GM12878 (cell line): Measurements from ENCODE around the gene BSCL2. TPM values are rescaled to one million over a fixed set of nuclear protein-coding genes. Genes with fewer than 3 reads are reported as not detected.
A peak's percentile ranks its signal among the peaks of the same experiment; 100 is the strongest.

Source experiments
- ATAC-seq: fragments of 200-7000 bp; cut with Tn5 transposase; 3 replicates; pipeline ENCODE4 v1.9.1; 2020; ENCODE audit warnings: mild to moderate bottlenecking, moderate library complexity
- BruUV-seq: library from RNA; stranded (reverse); fragments of 400-500 nt; replicated peaks from 2 replicates; lab custom pipeline; 2021; lab: Mats Ljungman, UMichigan
- CTCF ChIA-PET: fragments of 300-600 bp; sonication (Branson Sonifier 250); formaldehyde crosslinking; extraction: SDS; loops from one replicate; lab custom pipeline; 2021; ENCODE audit warnings: inconsistent platforms; lab: Yijun Ruan, JAX
- POLR2A ChIA-PET: fragments of 350-600 bp; formaldehyde crosslinking; extraction: SDS; loops from one replicate; lab custom pipeline; 2021; ENCODE audit warnings: inconsistent platforms; lab: Charles Lee
- RAD21 ChIA-PET: fragments of 300-600 bp; sonication (Branson Sonifier 250); formaldehyde crosslinking; loops from one replicate; lab custom pipeline; 2023; ENCODE audit warnings: antibody characterized with exemption; ENCODE audit not compliant: unreplicated experiment; lab: Charles Lee
- SMC1A ChIA-PET: fragments of 300-600 bp; sonication (Branson Sonifier 250); formaldehyde crosslinking; loops from one replicate; lab custom pipeline; 2023; ENCODE audit not compliant: unreplicated experiment, uncharacterized antibody; lab: Charles Lee
- DNase-seq: peaks from one replicate; pipeline ENCODE4 v3.0.0-alpha.2; 2011; ENCODE audit warnings: low read depth, low spot score
- FAIRE-seq: peaks from 3 replicates; lab custom pipeline; 2011; peaks lifted over from hg19 to GRCh38; lab: Jason Lieb, UNC
- H2AFZ ChIP-seq: 2 replicates; pipeline ENCODE4 v1.6.0; 2011; ENCODE audit warnings: low read depth, low read length, control low read depth; ENCODE audit not compliant: control insufficient read depth
- H3K27ac ChIP-seq: 2 replicates; pipeline ENCODE4 v1.5.1; 2011; ENCODE audit warnings: control low read depth; ENCODE audit not compliant: control insufficient read depth, insufficient read depth
- H3K27me3 ChIP-seq, 2 experiments: replicated peaks in 1 of 2; 2 replicates each; pipeline versions ENCODE4 v1.6.0 to v1.6.1; 2011; ENCODE audit warnings: low read length in 1 of 2; ENCODE audit not compliant: control insufficient read depth in 2 of 2, insufficient read depth in 2 of 2
- H3K36me3 ChIP-seq, 2 experiments: 2 replicates each; pipeline ENCODE4 v1.5.1; 2011; ENCODE audit warnings: low read length in 1 of 2; ENCODE audit not compliant: control insufficient read depth in 2 of 2, insufficient read depth in 2 of 2
- H3K4me1 ChIP-seq: 2 replicates; pipeline ENCODE4 v1.6.1; 2011; ENCODE audit warnings: mild to moderate bottlenecking, low read length, moderate library complexity, mixed read lengths; ENCODE audit not compliant: control insufficient read depth, insufficient read depth
- H3K4me2 ChIP-seq: 2 replicates; pipeline ENCODE4 v1.6.0; 2011; ENCODE audit warnings: control low read depth; ENCODE audit not compliant: control insufficient read depth, insufficient read depth
- H3K4me3 ChIP-seq: fragments of 200-600 bp; sonication (generic); 2 replicates; pipeline ENCODE4 v1.5.1; 2016
- H3K79me2 ChIP-seq: 2 replicates; pipeline ENCODE4 v1.6.0; 2011; ENCODE audit warnings: low read length; ENCODE audit not compliant: control insufficient read depth, insufficient read depth
- H3K9ac ChIP-seq: 2 replicates; pipeline ENCODE4 v1.8.0; 2011; ENCODE audit warnings: low read length, control low read depth, mixed read lengths; ENCODE audit not compliant: control insufficient read depth, insufficient read depth
- H3K9me3 ChIP-seq: replicated peaks from 3 replicates; pipeline ENCODE4 v1.5.1; 2011; ENCODE audit warnings: mild to moderate bottlenecking, low read length; ENCODE audit not compliant: control insufficient read depth, insufficient read depth
- H4K20me1 ChIP-seq: 2 replicates; pipeline ENCODE4 v1.6.0; 2011; ENCODE audit not compliant: control insufficient read depth, insufficient read depth
- CBX3 ChIP-seq: fragments of 200-600 bp; sonication (generic); IDR thresholded peaks from 2 replicates; pipeline ENCODE4 v1.6.1; 2016; ENCODE audit warnings: low read depth, borderline replicate concordance
- ESRRA ChIP-seq: IDR thresholded peaks from 2 replicates; pipeline ENCODE4 v1.6.1; 2012; ENCODE audit warnings: mild to moderate bottlenecking, low read length, improper control_type of control experiment
- FOXK2 ChIP-seq: fragments of 450-650 bp; IDR thresholded peaks from 2 replicates; pipeline ENCODE4 v1.6.1; 2017; ENCODE audit warnings: mild to moderate bottlenecking, moderate library complexity
- GATAD2B ChIP-seq: fragments of 450-650 bp; conservative IDR thresholded peaks from 2 replicates; pipeline ENCODE4 v1.6.1; 2017; ENCODE audit warnings: low read depth, mild to moderate bottlenecking, moderate library complexity
- IRF3 ChIP-seq: fragments of 450-650 bp; IDR thresholded peaks from 2 replicates; pipeline ENCODE4 v1.6.1; 2014; ENCODE audit warnings: mild to moderate bottlenecking
- IRF4 ChIP-seq: IDR thresholded peaks from 2 replicates; pipeline ENCODE4 v1.6.1; 2011; ENCODE audit warnings: low read depth, low read length
- JUNB ChIP-seq: IDR thresholded peaks from 2 replicates; pipeline ENCODE4 v1.6.1; 2016; ENCODE audit warnings: antibody characterized with exemption, mild to moderate bottlenecking
- KDM1A ChIP-seq: fragments of 200-600 bp; sonication (generic); IDR thresholded peaks from 2 replicates; pipeline ENCODE4 v1.6.1; 2016; ENCODE audit warnings: borderline replicate concordance
- PBX3 ChIP-seq: IDR thresholded peaks from 2 replicates; pipeline ENCODE4 v1.6.1; 2011; ENCODE audit warnings: mild to moderate bottlenecking, low read depth, low read length, moderate library complexity; ENCODE audit not compliant: insufficient replicate concordance
- SMAD1 ChIP-seq: fragments of 450-650 bp; IDR thresholded peaks from 2 replicates; pipeline ENCODE4 v1.6.1; 2018; ENCODE audit warnings: mild to moderate bottlenecking, low read depth; ENCODE audit not compliant: partially characterized antibody
- TAF1 ChIP-seq: IDR thresholded peaks from 2 replicates; pipeline ENCODE4 v1.6.1; 2011; ENCODE audit warnings: mild to moderate bottlenecking, low read depth, low read length, borderline replicate concordance
- TARDBP ChIP-seq: IDR thresholded peaks from 2 replicates; pipeline ENCODE4 v1.6.1; 2016; ENCODE audit warnings: borderline replicate concordance
- TCF3 ChIP-seq: IDR thresholded peaks from 2 replicates; pipeline ENCODE4 v1.6.1; 2012; ENCODE audit warnings: low read depth, mild to moderate bottlenecking, low read length, borderline replicate concordance; ENCODE audit not compliant: insufficient read depth
- ZBTB11 ChIP-seq: fragments of 450-650 bp; formaldehyde crosslinking; IDR thresholded peaks from 2 replicates; pipeline ENCODE4 v1.5.0; 2022; ENCODE audit warnings: mild to moderate bottlenecking, missing genetic modification characterization
- ZNF217 ChIP-seq: fragments of 450-650 bp; IDR thresholded peaks from 2 replicates; pipeline ENCODE4 v1.6.1; 2017; ENCODE audit warnings: antibody characterized with exemption, mild to moderate bottlenecking
- ZNF24 ChIP-seq: fragments of 450-650 bp; IDR thresholded peaks from 2 replicates; pipeline ENCODE4 v1.6.1; 2017; ENCODE audit warnings: antibody characterized with exemption, mild to moderate bottlenecking
- ZNF622 ChIP-seq: fragments of 450-650 bp; IDR thresholded peaks from 2 replicates; pipeline ENCODE4 v1.6.1; 2017; ENCODE audit warnings: mild to moderate bottlenecking, inconsistent platforms
- ZZZ3 ChIP-seq: IDR thresholded peaks from 2 replicates; pipeline ENCODE4 v1.6.1; 2011; ENCODE audit warnings: low read depth; ENCODE audit not compliant: control insufficient read depth, insufficient read length
- WGBS: methylation state at CpG from one replicate; pipeline ENCODE4 v1.1.6; 2016; ENCODE audit warnings: low lambda C conversion rate; ENCODE audit not compliant: insufficient replicate concordance, insufficient coverage; ENCODE audit errors: missing lambda C conversion rate; 5-methylcytosine and 5-hydroxymethylcytosine counted together
- in situ Hi-C: fragments of 300-500 bp; cut with MboI; formaldehyde crosslinking; loops from 9 replicates; pipeline ENCODE4 v1.14.3; 2018; ENCODE audit warnings: mixed read lengths
- intact Hi-C: fragments of 100-400 bp; cut with micrococcal nuclease; formaldehyde crosslinking; loops from one replicate; pipeline ENCODE4 v1.14.2; 2022; ENCODE audit not compliant: unreplicated experiment
- polyA plus RNA-seq, 11 experiments: library from polyadenylated mRNA; depleted of rRNA in 4 of 11; unstranded in 6 of 11; stranded (reverse) in 5 of 11; fragments of >200 nt; fragmentation: Nextera tagmentation in 4 of 11; fragmentation: Illumina TruSeq in 1 of 11; extraction: Ambion mirVana in 4 of 11; extraction: Trizol in 1 of 11; gene quantifications; 1 replicate in 1 of 11; 2 replicates in 10 of 11; pipeline versions ENCODE4 v1.2.1 to v1.2.3, GENCODE V29; 2011 to 2016; ENCODE audit warnings: inconsistent platforms in 2 of 11, missing spikeins in 2 of 11, low read depth in 1 of 11
- total RNA-seq, 4 experiments: library from RNA; depleted of rRNA in 3 of 4; stranded (reverse); fragments of >200 nt in 3 of 4; fragmentation: Illumina TruSeq in 1 of 4; extraction: Trizol in 1 of 4; gene quantifications; 2 replicates each; pipeline versions ENCODE4 v1.2.1 to v1.2.3, GENCODE V29; 2013 to 2021

BSCL2 gene
- total and polyA plus RNA-seq, 10 of the 15 experiments (the other 5 are each of a cell fraction or from before 2014, with no cell fraction given), result 12.3 to 57.9 (median 21.8) TPM

GRCh38 chr11:62705880-62706849, 1.1 kb downstream of the BSCL2 start:
- in situ Hi-C loops, result no loop called here
- Histone ChIP-seq H3K36me3 (peaks cover 7 to 12% of the 10 kb centered on the region in 2 experiments), H3K79me2 (no peaks in the 10 kb centered on the region), H4K20me1 (no peaks in the 10 kb centered on the region), H2AFZ (peak overlapping the region; percentile 76), H3K9ac (peak overlapping the region; percentile 40), H3K4me2 (peak overlapping the region; percentile 92), H3K27ac (peak overlapping the region; percentile 51), H3K9me3 (no peaks in the 10 kb centered on the region), H3K4me1 (peaks cover 29% of the 10 kb centered on the region), H3K4me3 (peak overlapping the region; percentile 79), H3K27me3 (no peaks in the 10 kb centered on the region)
- CTCF ChIA-PET, result interaction anchor here (0.7 to 5.0 kb wide), 11 partner anchors 12 to 282 kb away, joined by 3 to 21 read pairs (median 3); partner anchors contain the start of genes HNRNPUL2, TTC9C and UBXN1
- no peak for FAIRE-seq
- DNase-seq, result peak; percentile 50
- ATAC-seq, result peak; percentile 81
- SMC1A ChIA-PET, result interaction anchor here (0.8 to 2.5 kb wide), 7 partner anchors 22 to 163 kb away, joined by 3 to 9 read pairs (median 4); partner anchors contain the start of genes C11orf98, CSKMT, HNRNPUL2 and TTC9C
- WGBS, result 8% methylated on average over 73 of the region's 73 CpGs
- RAD21 ChIA-PET, result interaction anchor here (0.8 to 2.3 kb wide), 9 partner anchors 38 to 282 kb away, joined by 3 to 6 read pairs (median 3); partner anchors contain the start of genes C11orf98, CSKMT, EML3 and TAF6L
- POLR2A ChIA-PET, result interaction anchor here (0.6 to 7.6 kb wide), 15 partner anchors 13 to 177 kb away, joined by 3 to 79 read pairs (median 5); partner anchors contain the start of genes B3GAT3, C11orf98, CSKMT and EEF1G
- BruUV-seq, result no TSS peak
- intact Hi-C loops, result loop anchor here (5.0 kb wide), 1 partner anchor 104 kb away; the partner anchor contains the start of gene MTA2
- TF ChIP-seq KDM1A (no peak), ZBTB11 (CRISPR knock-in tag) (no peak), ESRRA (no peak), TAF1 (no peak), ZZZ3 (no peak), GATAD2B (peak; percentile 19; the same call in 1 of the 2 replicates), PBX3 (no peak), SMAD1 (no peak), IRF3 (no peak), ZNF622 (no peak), TCF3 (0 out of 2 replicates have a peak, but pooled peaks have one; percentile 20), ZNF24 (no peak), ZNF217 (no peak), FOXK2 (no peak), CBX3 (no peak), IRF4 (no peak), TARDBP (no peak), JUNB (no peak)
